HG03108 (cell line): ENCODE results near the gene MAN1A1.
"Not testable (repeated sequence)": the region's sequence is repeated elsewhere in the genome, so short reads cannot be mapped to it uniquely, and the experiment has no call there.

Experiments
- ATAC-seq: cut with Tn5 transposase; IDR thresholded peaks from one replicate; pipeline ENCODE4 v1.9.1; 2021; ENCODE audit warnings: moderate library complexity; ENCODE audit not compliant: unreplicated experiment

MAN1A1 gene

DNA sequence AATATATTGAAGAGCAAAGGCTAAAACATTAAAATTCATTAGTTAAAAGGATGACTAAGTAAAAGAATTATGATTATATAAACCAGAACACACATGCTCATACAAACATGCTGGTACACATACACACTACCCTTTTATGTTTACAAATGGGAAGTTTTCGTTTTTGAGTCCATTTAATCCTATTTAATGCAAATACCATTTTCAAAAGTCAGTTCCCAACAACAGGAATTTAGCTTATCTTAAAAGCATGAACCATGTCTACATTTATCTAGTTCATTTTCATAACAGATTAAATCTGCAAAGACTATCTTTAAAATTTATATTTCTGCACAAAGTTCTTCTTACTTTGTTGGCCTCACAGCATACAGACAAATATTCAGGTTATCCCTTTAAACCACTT, 42.5 kb downstream of the MAN1A1 start:
- ATAC-seq: no peak

DNA sequence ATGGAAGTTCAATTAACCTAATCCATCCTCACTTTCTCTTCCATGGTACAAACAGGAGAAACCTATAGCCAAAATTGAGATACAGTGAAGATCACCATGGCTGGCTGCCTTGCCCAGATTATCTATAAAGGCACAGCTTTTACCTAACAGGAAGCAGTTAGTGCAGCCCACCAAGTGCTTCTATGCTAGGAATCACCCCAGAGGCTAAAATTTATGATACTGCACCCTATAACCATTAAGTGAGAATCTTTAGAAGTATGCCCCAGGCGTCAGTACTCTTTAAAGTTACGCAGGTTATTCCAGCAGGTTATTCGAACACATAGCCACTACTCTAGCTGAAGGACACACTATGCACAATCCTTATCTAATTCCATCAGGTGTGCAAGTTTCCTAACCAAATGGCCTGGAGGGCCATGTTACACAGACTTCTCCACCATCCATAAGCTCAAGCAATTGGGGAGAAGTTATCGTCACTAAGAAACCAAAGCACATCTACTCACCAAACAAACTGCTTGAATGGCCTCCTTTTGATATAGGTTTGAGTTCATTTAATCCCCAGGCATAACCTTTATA, 43.1 kb downstream of the MAN1A1 start:
- no peak for ATAC-seq

DNA sequence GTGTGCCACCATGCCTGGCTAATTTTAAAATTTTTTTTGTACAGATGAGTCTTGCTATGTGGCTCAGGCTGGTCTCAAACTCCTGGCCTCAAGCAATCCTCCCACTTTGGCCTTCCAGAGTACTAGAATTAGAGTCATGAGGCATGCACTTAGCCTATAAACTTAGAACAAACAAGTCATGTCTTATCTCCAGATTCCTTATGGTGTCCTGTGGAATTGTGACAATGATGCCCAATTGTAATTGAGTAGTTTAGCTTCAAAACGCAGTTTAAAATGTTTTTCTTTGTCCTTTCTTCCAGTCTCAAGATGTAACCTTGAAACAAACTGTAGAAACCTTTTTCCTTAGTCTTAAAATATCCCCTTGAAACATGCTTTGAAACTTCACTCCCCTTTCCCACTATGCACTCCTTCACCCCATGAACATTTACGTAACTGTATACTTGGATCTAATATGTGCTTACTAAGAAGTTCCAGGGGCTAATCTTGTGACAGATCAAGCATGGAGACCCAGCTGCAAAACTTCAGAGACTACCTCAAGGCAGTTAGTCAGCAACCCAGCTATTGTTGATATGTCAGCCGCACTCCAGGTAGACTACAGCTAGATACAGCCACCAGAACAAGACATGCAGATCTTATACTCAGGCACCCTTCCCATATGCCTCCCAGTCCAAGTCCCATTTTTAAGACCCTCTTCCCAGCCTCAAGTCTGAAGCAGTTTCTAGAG, 46.2 kb downstream of the MAN1A1 start:
- ATAC-seq: no peak

DNA sequence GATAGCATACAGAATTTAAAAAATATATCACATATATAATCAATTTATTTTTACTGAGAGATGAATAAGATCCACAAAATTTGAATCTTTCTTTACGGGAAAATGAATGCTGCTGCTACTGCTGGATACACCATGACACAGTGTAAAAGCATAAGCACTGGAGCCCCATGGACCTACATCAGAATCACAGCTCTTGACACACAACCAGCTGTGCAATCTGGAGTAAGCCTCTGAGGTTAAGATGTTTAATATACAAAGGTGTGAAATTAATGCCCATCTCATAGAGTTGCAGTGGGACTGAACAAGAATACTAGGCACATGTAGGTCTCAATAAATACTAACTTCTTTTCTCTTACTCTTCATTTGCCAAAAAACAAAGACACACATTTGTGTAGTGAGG, 48.1 kb downstream of the MAN1A1 start:
- no peak for ATAC-seq

DNA sequence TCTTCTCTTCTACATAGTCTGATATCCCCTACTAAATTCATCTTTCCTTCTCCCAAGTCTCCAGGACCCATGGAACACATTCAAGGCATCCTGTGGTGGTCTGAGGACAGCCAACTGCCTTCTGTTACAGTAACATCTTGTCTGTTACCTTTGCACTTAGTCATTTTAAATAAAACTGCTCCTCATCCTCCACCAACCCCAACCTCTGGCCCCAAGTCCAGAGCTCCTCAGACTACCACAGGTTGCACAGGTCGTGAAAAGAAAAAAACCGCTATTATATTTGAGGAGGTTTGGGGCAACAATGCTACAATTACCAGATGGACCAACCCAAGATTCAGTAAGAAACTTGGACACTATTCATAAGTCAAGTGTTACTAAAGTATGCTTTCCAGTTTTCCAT, 49.9 kb downstream of the MAN1A1 start:
- ATAC-seq: no peak

DNA sequence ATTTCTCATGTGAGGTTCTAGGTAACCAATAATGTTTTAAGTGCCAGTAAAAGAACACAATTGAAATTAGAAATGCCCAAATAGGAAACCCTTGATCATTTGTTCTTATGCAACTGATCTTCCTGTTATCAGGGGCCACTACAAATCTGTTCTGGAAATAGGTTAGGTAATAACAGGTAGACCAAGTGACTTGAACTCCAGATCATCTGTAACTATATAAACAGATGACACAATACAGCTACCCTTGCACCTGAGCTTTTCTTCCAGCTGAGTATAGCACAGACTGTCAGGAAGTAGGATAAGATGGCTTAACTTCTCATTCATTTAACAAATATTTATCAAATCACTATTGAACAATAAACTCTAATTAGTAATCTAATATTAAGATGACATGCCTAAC, 52.5 kb downstream of the MAN1A1 start:
- no peak for ATAC-seq

DNA sequence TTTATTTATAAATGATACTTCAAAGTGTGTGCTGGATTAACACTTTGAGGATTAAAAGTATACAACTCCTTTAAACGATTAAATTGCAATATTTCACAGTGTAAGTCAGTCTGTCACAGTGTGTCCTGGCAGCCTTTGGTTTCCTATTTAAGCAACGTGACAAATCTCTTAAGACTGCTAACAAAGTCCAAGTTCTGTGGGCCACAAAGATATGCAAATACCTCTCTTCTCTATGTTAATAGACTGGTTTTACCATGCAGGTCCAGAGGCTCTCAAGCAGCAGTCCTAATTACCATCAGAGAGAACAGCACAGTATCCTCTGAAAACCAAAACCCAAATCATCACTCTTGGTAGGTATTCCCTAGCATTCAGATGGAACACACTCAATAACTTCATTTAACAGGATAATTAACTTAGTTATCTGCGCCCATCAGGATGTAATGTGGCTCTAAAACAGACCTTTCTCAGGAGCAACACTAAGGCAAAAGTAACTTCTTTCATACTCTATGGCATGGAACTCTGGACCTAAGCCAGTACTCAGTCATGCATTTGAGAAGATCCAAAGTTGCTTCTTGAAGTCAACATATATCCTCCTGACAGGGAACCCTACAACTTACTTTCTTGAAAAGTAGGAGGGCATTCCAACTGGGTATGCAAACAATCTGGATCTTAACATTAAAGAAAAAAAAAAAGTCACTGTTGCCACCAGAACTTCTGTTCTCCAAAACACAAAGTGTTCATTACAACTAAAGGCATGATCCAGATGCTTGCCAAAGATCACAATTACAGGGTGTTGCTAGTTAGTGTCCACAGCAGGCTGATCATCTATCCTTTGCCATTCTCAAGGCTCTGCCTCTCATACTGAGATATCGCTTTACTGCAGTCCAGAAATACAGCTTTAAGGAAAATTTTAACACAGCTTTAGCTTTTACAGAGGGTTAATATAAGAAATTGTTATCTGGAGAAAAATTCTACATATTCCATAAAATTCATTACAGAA, 53.2 kb downstream of the MAN1A1 start:
- ATAC-seq: no peak

DNA sequence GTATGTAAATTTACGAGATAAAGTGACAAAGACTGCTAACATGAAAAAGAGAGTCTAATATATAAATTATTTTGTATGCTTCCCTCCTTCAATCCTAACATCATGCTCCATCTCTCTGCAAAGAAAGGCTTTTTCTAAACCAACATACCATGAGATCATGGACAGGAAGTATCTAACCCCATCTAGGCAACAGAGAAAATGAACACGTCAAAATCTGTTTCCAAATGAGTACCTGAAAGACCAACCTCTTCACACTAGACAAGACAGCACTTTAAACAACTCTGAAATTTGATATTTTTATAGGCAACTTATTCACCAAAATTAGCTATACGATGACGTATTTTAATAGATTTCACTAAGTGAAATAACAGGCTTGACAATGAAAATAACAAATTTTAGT, 54.6 kb downstream of the MAN1A1 start:
- ATAC-seq: no peak

DNA sequence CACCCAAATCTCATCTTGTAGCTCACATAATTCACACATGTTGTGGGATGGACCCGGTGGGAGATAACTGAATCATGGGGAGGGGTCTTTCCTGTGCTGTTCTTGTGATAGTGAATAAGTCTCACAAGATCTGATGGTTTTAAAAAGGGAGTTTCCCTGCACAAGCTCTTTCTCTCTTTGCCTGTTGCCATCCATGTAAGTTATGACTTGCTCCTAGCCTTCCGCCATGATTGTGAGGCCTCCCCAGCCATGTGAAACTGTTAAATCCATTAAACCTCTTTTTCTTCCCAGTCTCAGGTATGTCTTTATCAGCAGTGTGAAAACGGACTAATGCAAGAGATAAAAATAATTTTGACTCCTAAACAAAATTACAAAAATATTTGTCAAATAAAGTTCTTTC, 58.5 kb downstream of the MAN1A1 start:
- not testable (repeated sequence) for ATAC-seq

DNA sequence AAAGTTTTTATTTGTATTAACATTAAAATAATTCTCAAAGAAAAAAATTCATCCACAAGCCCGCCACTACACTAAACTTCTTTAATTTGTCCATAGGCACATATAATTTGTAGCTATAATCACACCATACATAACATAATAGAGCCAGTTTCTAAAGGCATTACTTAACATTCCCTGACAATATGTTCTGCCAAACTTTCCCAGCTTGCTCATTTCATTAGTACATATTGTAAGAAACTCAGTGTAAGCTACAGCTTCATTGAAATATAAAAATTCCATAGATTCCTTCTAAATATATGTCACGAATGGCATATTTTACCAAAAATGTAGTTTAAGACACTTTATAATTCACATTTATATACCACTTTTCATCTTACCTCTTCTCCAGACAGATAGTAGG, 59.3 kb downstream of the MAN1A1 start:
- no peak for ATAC-seq

DNA sequence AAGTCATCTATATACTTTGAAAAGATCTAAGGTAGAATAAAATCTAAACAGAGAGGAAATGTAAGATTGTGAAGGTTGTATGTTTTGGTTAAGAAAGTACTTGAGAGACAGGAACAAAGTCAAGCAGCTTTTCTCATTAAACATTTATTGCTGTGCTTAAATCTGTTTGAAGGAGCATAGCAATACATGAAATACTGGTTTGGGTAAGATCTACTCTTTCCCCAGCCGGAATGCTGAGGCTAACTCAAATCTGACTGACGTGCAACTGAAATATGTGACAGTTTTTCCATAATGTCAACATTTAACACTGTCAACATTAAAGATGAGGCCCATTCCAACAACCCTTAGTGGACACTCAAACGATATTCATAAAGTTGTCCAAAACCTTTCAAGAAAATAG, 59.9 kb downstream of the MAN1A1 start:
- no peak for ATAC-seq

DNA sequence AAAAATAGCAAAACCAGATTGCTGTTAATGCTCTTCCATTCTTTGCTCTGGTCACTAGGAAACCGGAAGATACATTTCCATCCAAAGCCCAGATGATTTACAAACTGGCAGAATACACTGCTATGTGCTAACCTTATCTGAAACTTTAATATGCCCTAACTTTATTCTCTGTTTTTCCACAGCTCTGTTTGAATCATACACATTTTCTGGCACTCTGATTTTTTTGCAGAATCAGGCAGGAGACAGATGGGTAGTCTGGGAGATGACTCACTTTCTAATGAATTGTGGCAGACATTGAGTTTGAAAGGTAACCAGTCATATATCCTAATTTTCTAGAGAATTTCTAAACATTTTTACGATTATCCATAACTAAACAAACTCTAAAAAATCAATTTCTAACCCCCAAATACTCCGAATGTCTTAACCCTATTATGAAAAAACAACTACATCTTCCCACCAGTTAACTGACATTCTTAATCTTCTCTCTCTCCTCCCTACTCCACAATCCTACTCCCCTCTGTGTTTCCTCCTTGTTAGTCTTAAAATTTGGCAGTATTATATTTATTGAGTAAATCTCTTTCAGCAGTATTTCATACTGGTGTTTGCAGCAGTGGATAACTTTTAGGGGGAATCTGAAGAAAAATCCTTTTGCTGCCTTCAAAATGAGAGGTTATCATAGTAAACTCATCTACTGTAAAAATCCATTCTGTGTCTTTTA, 63.5 kb downstream of the MAN1A1 start:
- ATAC-seq: no peak

DNA sequence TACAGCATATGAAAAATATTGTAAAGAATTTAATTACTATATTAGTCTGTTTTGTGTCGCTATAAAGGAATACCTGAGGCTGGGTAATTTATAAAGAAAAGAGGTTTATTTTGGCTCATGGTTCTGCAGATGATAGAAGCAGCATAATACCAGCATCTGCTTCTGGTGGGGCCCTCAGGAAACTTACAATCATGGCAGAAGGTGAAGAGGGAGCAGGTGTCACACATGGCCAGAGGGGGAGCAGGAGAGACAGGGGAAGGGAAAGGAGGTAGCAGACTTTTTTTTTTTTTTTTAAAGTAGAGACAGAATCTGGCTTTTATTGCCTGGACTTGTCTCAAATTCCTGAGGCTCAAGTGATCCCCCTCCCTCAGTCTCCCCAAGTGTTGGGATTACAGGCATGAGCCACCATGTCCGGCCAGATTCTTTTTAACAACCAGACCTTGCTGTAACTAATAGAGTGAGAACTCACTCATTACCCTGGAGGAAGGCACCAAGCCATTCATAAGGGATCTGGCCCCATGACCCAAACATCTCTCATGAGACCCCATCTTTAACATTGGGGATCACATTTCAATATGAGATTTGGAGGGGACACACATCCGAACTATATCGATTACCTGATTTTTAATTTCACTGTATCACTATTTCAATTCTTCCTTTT, 64.6 kb downstream of the MAN1A1 start:
- ATAC-seq: no peak

DNA sequence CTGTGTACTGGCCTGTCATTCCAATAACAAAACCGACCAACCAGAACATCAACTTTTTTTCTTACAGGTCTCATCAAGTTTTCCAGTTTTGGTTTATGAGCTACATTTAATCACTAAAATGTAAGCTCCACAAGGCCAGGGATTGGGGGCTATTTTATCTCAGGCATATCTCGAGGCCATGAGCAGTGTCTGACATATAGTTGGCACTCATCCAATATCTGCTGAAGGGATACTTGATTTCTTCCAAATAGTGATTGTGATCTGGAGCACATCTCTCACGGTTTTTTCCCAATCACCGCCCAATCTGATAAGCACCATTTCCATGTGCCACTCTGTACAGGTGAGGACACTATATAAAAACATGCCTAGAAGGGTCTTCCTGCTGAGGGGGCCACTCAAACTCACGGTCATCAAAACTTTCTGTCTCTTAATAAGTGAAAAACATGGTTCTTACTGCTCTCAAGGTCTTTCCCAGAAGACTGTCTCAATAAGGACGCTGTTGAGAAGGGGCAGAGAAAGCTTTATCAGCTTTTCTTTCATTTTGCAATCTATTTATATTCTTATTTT, 65.5 kb downstream of the MAN1A1 start:
- ATAC-seq: no peak

DNA sequence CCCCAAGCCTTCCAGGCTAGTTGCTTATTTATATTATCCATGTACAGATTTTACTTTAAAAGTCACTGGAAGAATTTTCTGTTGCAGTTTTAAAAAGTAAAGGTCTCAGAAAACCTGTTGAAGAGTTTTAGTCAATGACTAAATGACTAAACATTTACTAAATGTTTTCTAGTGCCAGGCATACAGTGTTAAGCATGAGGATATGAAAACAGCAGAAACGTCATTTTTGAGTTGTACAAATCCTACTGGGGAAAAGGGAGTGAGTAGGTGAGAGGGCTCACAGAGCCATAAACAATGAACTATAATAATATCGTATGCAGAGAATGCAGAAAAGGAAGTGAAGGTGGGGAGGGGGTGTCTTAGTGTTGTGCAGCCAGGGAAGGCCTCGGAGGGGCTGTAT, 66.3 kb downstream of the MAN1A1 start:
- no peak for ATAC-seq

DNA sequence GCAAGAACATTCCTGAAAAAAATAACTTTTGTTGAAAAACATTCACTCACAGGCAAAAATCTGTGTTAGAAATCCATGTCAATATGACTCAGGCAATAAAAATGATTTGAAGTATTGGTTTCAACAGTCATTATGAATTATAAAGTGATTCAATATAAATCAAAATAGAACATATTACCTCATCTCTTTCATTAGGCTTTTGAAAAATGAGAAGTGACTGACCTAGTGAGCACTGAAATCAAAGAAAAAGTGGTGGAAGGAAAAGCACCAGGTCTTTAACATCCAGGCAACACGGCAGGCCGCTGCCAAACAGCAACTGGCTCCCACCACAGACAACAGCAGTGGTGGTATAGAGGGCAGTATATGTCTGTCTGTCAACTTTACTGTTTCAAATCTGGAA, 68.9 kb downstream of the MAN1A1 start:
- no peak for ATAC-seq

DNA sequence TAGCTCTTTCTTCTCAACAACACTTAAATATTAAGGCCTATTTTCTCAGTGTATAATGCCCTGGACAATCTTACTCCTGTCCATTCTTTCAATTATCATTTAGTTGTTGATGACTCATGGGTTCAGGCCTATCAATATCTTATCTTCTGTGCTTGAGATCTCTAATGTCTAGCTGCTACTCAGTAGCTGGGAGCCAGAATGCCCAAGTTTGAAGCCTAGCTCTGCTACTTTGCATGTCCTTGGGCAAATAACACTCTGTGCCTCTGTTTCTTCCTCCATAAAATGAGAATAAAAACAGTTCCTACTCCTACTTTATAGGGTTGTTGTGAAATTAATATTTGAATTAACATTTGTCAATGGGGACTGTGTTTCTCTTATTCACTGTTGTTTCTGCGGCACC, 69.5 kb downstream of the MAN1A1 start:
- no peak for ATAC-seq

DNA sequence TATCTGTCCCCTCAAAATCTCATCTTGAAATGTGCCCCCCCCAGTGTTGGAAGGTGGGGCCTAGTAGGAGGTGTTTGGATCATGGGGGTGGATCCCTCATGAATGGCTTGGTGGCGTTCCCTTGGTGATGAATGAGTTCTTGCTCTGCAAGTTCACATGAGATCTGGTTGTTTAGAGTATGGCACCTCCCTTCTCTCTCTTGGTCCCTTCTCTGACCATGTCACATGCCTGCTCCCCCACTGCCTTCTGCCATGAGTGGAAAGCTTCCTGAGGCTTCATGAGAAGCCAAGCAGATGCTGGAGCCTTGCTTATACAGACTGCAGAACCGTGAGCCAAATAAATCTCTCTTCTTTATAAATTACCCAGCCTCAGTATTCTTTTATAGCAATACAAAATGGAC, 70.9 kb downstream of the MAN1A1 start:
- ATAC-seq: no peak

DNA sequence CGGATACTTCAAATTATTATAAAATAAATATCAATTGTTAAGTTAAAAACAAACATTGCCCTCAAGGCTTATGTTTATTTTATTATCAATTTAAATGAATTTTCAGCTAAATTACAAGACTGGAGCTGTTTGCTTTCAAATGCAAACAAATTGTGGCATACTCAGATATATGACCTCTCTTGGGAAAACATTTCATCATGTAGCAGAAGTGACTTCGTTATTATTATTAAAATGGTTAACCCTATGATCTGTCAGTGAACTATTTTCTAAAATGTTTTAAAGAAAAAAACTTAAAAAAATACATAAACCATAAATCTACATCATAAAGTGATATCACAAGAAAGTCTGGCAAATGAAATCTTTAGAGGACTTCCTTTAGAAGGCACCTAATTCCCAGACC, 72.5 kb downstream of the MAN1A1 start:
- no peak for ATAC-seq

DNA sequence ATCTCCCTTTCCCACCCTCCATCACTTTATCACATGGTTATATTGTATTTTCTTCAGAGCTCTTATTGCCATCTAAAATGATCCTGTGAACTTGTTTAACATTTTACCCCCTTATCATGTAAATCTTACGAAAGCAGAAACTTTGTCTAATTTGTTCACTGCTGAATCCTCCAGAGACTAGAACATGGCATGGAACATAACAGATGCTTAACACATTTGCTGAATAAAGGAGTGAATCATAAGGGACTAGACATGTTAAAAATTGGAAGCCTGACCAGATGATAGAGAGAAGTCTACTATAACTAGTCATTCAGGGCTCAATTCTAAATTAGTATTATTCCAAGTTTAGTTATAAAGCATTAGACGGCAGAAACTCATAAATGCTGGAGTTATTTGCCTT, 73.3 kb downstream of the MAN1A1 start:
- no peak for ATAC-seq
